Measurements from ENCODE around the gene KRT33A.

DNA sequence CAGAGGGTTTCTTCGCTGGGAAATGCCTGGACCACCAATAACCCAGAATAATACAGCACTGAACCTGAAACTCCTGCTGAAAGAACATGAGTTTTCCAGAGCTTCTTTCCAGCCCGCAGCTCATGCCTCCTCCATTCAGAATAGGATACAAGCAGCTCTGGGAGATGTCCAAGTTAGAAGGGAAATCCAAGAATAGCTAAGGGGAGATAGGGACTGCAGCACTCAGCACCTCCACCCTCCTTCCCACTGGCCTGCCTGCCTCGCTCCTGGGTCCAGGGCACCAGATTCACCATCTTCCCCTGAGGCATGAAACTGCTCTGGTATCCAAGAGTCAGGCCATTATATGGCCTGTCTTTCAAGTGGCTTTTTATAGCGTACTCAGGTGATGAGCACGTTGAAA lies 42.7 kb upstream of the KRT33A start:
- TF ChIP-seq EZH2 (IDR thresholded peaks at IDR 0.05; ENCODE audit: borderline replicate concordance, low read length): no peak
- TF ChIP-seq, protein P1, sequence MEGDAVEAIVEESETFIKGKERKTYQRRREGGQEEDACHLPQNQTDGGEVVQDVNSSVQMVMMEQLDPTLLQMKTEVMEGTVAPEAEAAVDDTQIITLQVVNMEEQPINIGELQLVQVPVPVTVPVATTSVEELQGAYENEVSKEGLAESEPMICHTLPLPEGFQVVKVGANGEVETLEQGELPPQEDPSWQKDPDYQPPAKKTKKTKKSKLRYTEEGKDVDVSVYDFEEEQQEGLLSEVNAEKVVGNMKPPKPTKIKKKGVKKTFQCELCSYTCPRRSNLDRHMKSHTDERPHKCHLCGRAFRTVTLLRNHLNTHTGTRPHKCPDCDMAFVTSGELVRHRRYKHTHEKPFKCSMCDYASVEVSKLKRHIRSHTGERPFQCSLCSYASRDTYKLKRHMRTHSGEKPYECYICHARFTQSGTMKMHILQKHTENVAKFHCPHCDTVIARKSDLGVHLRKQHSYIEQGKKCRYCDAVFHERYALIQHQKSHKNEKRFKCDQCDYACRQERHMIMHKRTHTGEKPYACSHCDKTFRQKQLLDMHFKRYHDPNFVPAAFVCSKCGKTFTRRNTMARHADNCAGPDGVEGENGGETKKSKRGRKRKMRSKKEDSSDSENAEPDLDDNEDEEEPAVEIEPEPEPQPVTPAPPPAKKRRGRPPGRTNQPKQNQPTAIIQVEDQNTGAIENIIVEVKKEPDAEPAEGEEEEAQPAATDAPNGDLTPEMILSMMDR (IDR thresholded peaks at IDR 0.05; ENCODE audit: low read length): no peak

Measured in OCI-LY1 (cell line).